ENCODE results near the gene EXOC3L2. TPM values are rescaled to one million over a fixed set of nuclear protein-coding genes. Genes with fewer than 3 reads are reported as not detected.
"Not testable (repeated sequence)": the region's sequence is repeated elsewhere in the genome, so short reads cannot be mapped to it uniquely, and the experiment has no call there.

Gene EXOC3L2
- total and polyA plus RNA-seq, 2 of the 8 experiments (the other 6 are each of a cell fraction or from before 2014, with no cell fraction given), result 1.4 to 1.6 TPM

DNA sequence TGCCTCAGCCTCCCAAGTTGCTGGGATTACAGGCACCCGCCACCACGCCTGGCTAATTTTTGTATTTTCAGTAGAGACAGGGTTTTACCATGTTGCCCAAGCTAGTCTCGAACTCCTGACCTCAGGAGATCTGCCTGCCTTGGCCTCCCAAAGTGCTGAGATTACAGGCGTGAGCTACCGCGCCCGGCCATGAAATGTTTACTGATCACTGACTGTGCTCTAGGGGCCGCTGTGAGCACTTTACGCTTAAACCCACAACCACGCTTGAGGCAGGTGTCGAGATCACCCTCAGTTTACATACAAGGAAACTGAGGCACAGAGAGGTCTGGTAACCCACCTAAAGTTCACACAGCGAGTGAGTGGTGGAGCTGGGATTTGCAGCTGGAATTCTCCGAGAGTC lies 24.7 kb upstream of the EXOC3L2 start:
- H2AK5ac ChIP-seq (ENCODE audit: low read depth, low read length); H3K14ac ChIP-seq (ENCODE audit: insufficient read length); H3K4me3 ChIP-seq (ENCODE audit: extremely low read depth in 1 of 4, insufficient read depth in 2 of 4, low read depth in 3 of 4, low read length in 4 of 4); H3K9ac ChIP-seq (replicated peaks in 1 of 4; ENCODE audit: extremely low read depth in 1 of 4, low read depth in 3 of 4, low read length in 3 of 4); H3K18ac ChIP-seq (ENCODE audit: extremely low read depth, low read length); H3K79me1 ChIP-seq (ENCODE audit: low read depth, low read length); H3K79me2 ChIP-seq (ENCODE audit: control insufficient read depth in 1 of 2, insufficient read depth in 2 of 2, low read length in 2 of 2); H4K8ac ChIP-seq (ENCODE audit: extremely low read depth, insufficient read depth, low read length); H4K5ac ChIP-seq (ENCODE audit: insufficient read length, low read depth, low read length); H4K20me1 ChIP-seq (replicated peaks in 1 of 2; ENCODE audit: control insufficient read depth in 1 of 2, insufficient read depth in 2 of 2, low read length in 2 of 2); H2BK120ac ChIP-seq (replicated peaks; ENCODE audit: low read depth, low read length); H3K4me2 ChIP-seq (ENCODE audit: insufficient read depth in 1 of 2, low read depth in 2 of 2, low read length in 2 of 2); H3K27ac ChIP-seq (ENCODE audit: low read depth, low read length); H3K56ac ChIP-seq (replicated peaks; ENCODE audit: insufficient read length, low read depth, low read length); H4K91ac ChIP-seq (replicated peaks; ENCODE audit: insufficient read length, low read length); H2BK12ac ChIP-seq (ENCODE audit: low read depth, low read length); H3K23ac ChIP-seq (ENCODE audit: insufficient read length); DNase-seq (ENCODE audit: low read depth in 1 of 2, low spot score in 2 of 2); H2BK15ac ChIP-seq (ENCODE audit: low read length); FAIRE-seq; H3K4ac ChIP-seq (replicated peaks; ENCODE audit: insufficient read length, low read depth, low read length); H2AFZ ChIP-seq (ENCODE audit: low read length); H3K4me1 ChIP-seq (replicated peaks in 1 of 4; ENCODE audit: control insufficient read depth in 3 of 4, insufficient read depth in 4 of 4, low read length in 3 of 4); H3K27me3 ChIP-seq (replicated peaks in 1 of 4; ENCODE audit: control insufficient read depth in 3 of 4, extremely low read depth in 1 of 4, insufficient read depth in 3 of 4, low read length in 3 of 4); H3K23me2 ChIP-seq (ENCODE audit: low read depth, low read length); H2BK20ac ChIP-seq (ENCODE audit: low read length); H3K9me3 ChIP-seq (ENCODE audit: insufficient read depth in 2 of 2, low read depth in 1 of 2, low read length in 1 of 2); H2BK5ac ChIP-seq (ENCODE audit: low read depth, low read length): not testable (repeated sequence)
- WGBS, 2 experiments (ENCODE audit: extremely low coverage in 1 of 2, insufficient coverage in 1 of 2, insufficient read length in 1 of 2, insufficient replicate concordance in 2 of 2, low coverage in 1 of 2, low lambda C conversion rate in 2 of 2, missing lambda C conversion rate in 1 of 2), result 82% methylated on average over 13 of the region's 13 CpGs; no CpG with 5 or more reads in 1 of the 2 experiments
- TF ChIP-seq, protein P1, sequence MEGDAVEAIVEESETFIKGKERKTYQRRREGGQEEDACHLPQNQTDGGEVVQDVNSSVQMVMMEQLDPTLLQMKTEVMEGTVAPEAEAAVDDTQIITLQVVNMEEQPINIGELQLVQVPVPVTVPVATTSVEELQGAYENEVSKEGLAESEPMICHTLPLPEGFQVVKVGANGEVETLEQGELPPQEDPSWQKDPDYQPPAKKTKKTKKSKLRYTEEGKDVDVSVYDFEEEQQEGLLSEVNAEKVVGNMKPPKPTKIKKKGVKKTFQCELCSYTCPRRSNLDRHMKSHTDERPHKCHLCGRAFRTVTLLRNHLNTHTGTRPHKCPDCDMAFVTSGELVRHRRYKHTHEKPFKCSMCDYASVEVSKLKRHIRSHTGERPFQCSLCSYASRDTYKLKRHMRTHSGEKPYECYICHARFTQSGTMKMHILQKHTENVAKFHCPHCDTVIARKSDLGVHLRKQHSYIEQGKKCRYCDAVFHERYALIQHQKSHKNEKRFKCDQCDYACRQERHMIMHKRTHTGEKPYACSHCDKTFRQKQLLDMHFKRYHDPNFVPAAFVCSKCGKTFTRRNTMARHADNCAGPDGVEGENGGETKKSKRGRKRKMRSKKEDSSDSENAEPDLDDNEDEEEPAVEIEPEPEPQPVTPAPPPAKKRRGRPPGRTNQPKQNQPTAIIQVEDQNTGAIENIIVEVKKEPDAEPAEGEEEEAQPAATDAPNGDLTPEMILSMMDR (IDR thresholded peaks at IDR 0.05; ENCODE audit: control extremely low read depth in 1 of 3, insufficient read depth in 1 of 3, low read depth in 1 of 3, low read length in 3 of 3), result peak in 2 of 3 experiments; percentile 7 to 13; a peak in 2 of 4 replicates
- CTCF ChIA-PET (ENCODE audit: partially characterized antibody), result interaction anchor here (0.7 to 1.7 kb wide), 7 partner anchors 11 to 69 kb away, joined by 3 to 4 read pairs (median 3); no protein-coding TSS in a partner anchor
- H3K36me3 ChIP-seq (ENCODE audit: control insufficient read depth in 2 of 4, insufficient read depth in 4 of 4, low read length in 3 of 4), result peaks cover 5 to 10% (median 7%) of the 10 kb centered on the region in 4 experiments; a peak in 4 of 8 replicates
- POLR2A ChIA-PET (ENCODE audit: partially characterized antibody), result interaction anchor here (0.9 kb wide), 1 partner anchor 63 kb away, joined by 3 read pairs; no protein-coding TSS in a partner anchor

All from H1 (cell line).